ENCODE data around the gene HCN2.

The HCN2 gene

GRCh38 chr19:633068-633785, 43.5 kb downstream of the HCN2 start, which contains the start of gene POLRMT (continued):
- 0 out of 2 replicates have a peak, but pooled peaks have one; percentile 18 for TF ChIP-seq ZEB2 (tag by site-specific recombination; IDR thresholded peaks at IDR 0.05)
- TF ChIP-seq ZNF629 (tag by site-specific recombination; IDR thresholded peaks at IDR 0.05) = no peak
- TF ChIP-seq ZNF366 (tag by site-specific recombination; conservative IDR thresholded peaks at IDR 0.05) = no peak
- TF ChIP-seq MEIS1 (CRISPR knock-in tag; IDR thresholded peaks at IDR 0.05; ENCODE audit: borderline replicate concordance) = no peak
- no peak for TF ChIP-seq ZNF157 (tag by site-specific recombination; IDR thresholded peaks at IDR 0.05)
- no peak for TF ChIP-seq ZNF24 (tag by site-specific recombination; IDR thresholded peaks at IDR 0.05)
- no peak for TF ChIP-seq TCF7L2 (IDR thresholded peaks at IDR 0.05; ENCODE audit: borderline replicate concordance, low read depth, low read length)
- TF ChIP-seq REST (tag by site-specific recombination; IDR thresholded peaks at IDR 0.05) = no peak
- no peak for TF ChIP-seq ZNF521 (tag by site-specific recombination; IDR thresholded peaks at IDR 0.05)
- TF ChIP-seq ZNF341 (tag by site-specific recombination; IDR thresholded peaks at IDR 0.05; ENCODE audit: low read depth) = no peak
- TF ChIP-seq KLF10 (tag by site-specific recombination; IDR thresholded peaks at IDR 0.05) = no peak
- TF ChIP-seq ZNF585B (tag by site-specific recombination; IDR thresholded peaks at IDR 0.05) = no peak
- no peak for TF ChIP-seq ZNF777 (tag by site-specific recombination; IDR thresholded peaks at IDR 0.05; ENCODE audit: borderline replicate concordance)
- TF ChIP-seq ZNF518A (tag by site-specific recombination; conservative IDR thresholded peaks at IDR 0.05; ENCODE audit: low read depth) = no peak
- no peak for TF ChIP-seq REPIN1 (tag by site-specific recombination; IDR thresholded peaks at IDR 0.05; ENCODE audit: low read depth)
- no peak for TF ChIP-seq ZNF426 (tag by site-specific recombination; IDR thresholded peaks at IDR 0.05)
- peak; percentile 68 for TF ChIP-seq ZBTB26 (tag by site-specific recombination; optimal IDR thresholded peaks at IDR 0.05)
- TF ChIP-seq ZNF624 (tag by site-specific recombination; IDR thresholded peaks at IDR 0.05) = no peak
- TF ChIP-seq WT1 (tag by site-specific recombination; IDR thresholded peaks at IDR 0.05) = no peak
- TF ChIP-seq ZNF324 (tag by site-specific recombination; IDR thresholded peaks at IDR 0.05) = no peak
- TF ChIP-seq ZNF501 (tag by site-specific recombination; IDR thresholded peaks at IDR 0.05) = no peak
- TF ChIP-seq ZNF76 (tag by site-specific recombination; IDR thresholded peaks at IDR 0.05; ENCODE audit: borderline replicate concordance, low read depth) = peak; percentile 93
- TF ChIP-seq HOXC10 (CRISPR knock-in tag; IDR thresholded peaks at IDR 0.05) = no peak
- TF ChIP-seq ZNF660 (tag by site-specific recombination; IDR thresholded peaks at IDR 0.05) = no peak
- no peak for TF ChIP-seq ZNF148 (tag by site-specific recombination; IDR thresholded peaks at IDR 0.05; ENCODE audit: borderline replicate concordance)
- no peak for TF ChIP-seq AEBP2 (tag by site-specific recombination; IDR thresholded peaks at IDR 0.05; ENCODE audit: borderline replicate concordance)
- TF ChIP-seq SP2 (tag by site-specific recombination; IDR thresholded peaks at IDR 0.05) = peak; percentile 90
